ENCODE data around the gene PLPP6.

- TF ChIP-seq CTCF (IDR thresholded peaks at IDR 0.05) (no peak), POLR2AphosphoS5 (IDR thresholded peaks at IDR 0.05; ENCODE audit: low read depth, low read length) (no peak)
Observed at GRCh38 chr9:4701526-4701925, 39.4 kb downstream of the PLPP6 start.
